C4-2B (cell line): ENCODE measurements around the gene ABCF2.

Source experiments
- ZFX ChIP-seq: fragments of 450-650 bp; IDR thresholded peaks from 2 replicates; pipeline ENCODE4 v1.6.1; 2017
- TF ChIP-seq, protein P1 (sequence below): fragments of 450-650 bp; conservative IDR thresholded peaks from 2 replicates; pipeline ENCODE4 v1.5.1; 2017; ENCODE audit warnings: mild to moderate bottlenecking

GRCh38 chr7:151275813-151276577 is 49.0 kb upstream of the ABCF2 start:
- TF ChIP-seq, protein P1, sequence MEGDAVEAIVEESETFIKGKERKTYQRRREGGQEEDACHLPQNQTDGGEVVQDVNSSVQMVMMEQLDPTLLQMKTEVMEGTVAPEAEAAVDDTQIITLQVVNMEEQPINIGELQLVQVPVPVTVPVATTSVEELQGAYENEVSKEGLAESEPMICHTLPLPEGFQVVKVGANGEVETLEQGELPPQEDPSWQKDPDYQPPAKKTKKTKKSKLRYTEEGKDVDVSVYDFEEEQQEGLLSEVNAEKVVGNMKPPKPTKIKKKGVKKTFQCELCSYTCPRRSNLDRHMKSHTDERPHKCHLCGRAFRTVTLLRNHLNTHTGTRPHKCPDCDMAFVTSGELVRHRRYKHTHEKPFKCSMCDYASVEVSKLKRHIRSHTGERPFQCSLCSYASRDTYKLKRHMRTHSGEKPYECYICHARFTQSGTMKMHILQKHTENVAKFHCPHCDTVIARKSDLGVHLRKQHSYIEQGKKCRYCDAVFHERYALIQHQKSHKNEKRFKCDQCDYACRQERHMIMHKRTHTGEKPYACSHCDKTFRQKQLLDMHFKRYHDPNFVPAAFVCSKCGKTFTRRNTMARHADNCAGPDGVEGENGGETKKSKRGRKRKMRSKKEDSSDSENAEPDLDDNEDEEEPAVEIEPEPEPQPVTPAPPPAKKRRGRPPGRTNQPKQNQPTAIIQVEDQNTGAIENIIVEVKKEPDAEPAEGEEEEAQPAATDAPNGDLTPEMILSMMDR = no peak
- no peak for TF ChIP-seq ZFX
